ENCODE measurements around the gene ERLIN1.

GRCh38 chr10:100182908-100183307 is 2.9 kb downstream of the ERLIN1 start:
- TF ChIP-seq CTCF (conservative IDR thresholded peaks at IDR 0.05; ENCODE audit: low read length) (no peak), EZH2phosphoT487 (IDR thresholded peaks at IDR 0.05; ENCODE audit: borderline replicate concordance) (no peak)

Measured in Loucy (cell line).